Neural crest cell (in vitro differentiated cells): ENCODE results near the gene ARHGAP9. TPM values are rescaled to one million over a fixed set of nuclear protein-coding genes. Genes with fewer than 3 reads are reported as not detected.

Experiments used
- DNase-seq: peaks from one replicate; pipeline ENCODE4 v3.0.0; 2021; ENCODE audit warnings: low read depth, mixed read lengths, low spot score
- H3K27ac Mint-ChIP-seq: one replicate; pipeline ENCODE4 v1.8.0; 2021; ENCODE audit warnings: mild to moderate bottlenecking, mixed read lengths; ENCODE audit not compliant: unreplicated experiment
- H3K27me3 Mint-ChIP-seq: 2 replicates; pipeline ENCODE4 v1.8.0; 2021; ENCODE audit warnings: low read depth, mild to moderate bottlenecking, mixed read lengths
- H3K36me3 Mint-ChIP-seq: 2 replicates; pipeline ENCODE4 v1.8.0; 2021; ENCODE audit warnings: low read depth, mild to moderate bottlenecking, mixed read lengths
- H3K4me1 Mint-ChIP-seq: 2 replicates; pipeline ENCODE4 v1.8.0; 2021; ENCODE audit warnings: mixed read lengths
- H3K4me3 Mint-ChIP-seq: one replicate; pipeline ENCODE4 v1.8.0; 2021; ENCODE audit warnings: mild to moderate bottlenecking, mixed read lengths
- H3K9me3 Mint-ChIP-seq: 2 replicates; pipeline ENCODE4 v1.8.0; 2021; ENCODE audit warnings: mixed read lengths
- CTCF ChIP-seq: fragments of 200-600 bp; sonication (generic); conservative IDR thresholded peaks from 2 replicates; pipeline ENCODE4 v1.5.0; 2021; ENCODE audit warnings: antibody characterized with exemption, mild to moderate bottlenecking
- total RNA-seq: library from RNA; stranded (reverse); gene quantifications from 2 replicates; pipeline ENCODE4 v1.2.1, GENCODE V29; 2021

Gene ARHGAP9
- total RNA-seq, 1 donor from 2014 or later: 0.56 TPM

- no peaks in the 10 kb centered on the region for H3K36me3 Mint-ChIP-seq
- no peak overlapping the region for H3K27ac Mint-ChIP-seq
- H3K4me1 Mint-ChIP-seq: peaks cover 36% of the 10 kb centered on the region
- H3K27me3 Mint-ChIP-seq: peaks cover 70% of the 10 kb centered on the region
- no peak for DNase-seq
- H3K4me3 Mint-ChIP-seq: peak overlapping the region; percentile 88
- TF ChIP-seq CTCF: no peak
- no peaks in the 10 kb centered on the region for H3K9me3 Mint-ChIP-seq
Measured at GRCh38 chr12:57461917-57462250, 17.8 kb downstream of the ARHGAP9 start.

- Mint-ChIP-seq H3K27me3 (peaks cover 69% of the 10 kb centered on the region), H3K27ac (no peak overlapping the region), H3K9me3 (no peaks in the 10 kb centered on the region), H3K4me3 (peak overlapping the region; percentile 88), H3K4me1 (peaks cover 36% of the 10 kb centered on the region), H3K36me3 (no peaks in the 10 kb centered on the region)
- peak; percentile 42 for DNase-seq
- TF ChIP-seq CTCF: no peak
Measured at GRCh38 chr12:57461276-57461916, 18.3 kb downstream of the ARHGAP9 start.

GRCh38 chr12:57460841-57461275 lies 18.8 kb downstream of the ARHGAP9 start:
- Mint-ChIP-seq H3K4me1 (peaks cover 40% of the 10 kb centered on the region), H3K27ac (no peak overlapping the region), H3K36me3 (no peaks in the 10 kb centered on the region), H3K4me3 (peak overlapping the region; percentile 88), H3K9me3 (no peaks in the 10 kb centered on the region), H3K27me3 (peaks cover 70% of the 10 kb centered on the region)
- DNase-seq: peak; percentile 54
- no peak for TF ChIP-seq CTCF

GRCh38 chr12:57460468-57460784 lies 19.2 kb downstream of the ARHGAP9 start:
- no peaks in the 10 kb centered on the region for H3K36me3 Mint-ChIP-seq
- DNase-seq: no peak
- H3K27me3 Mint-ChIP-seq: peaks cover 68% of the 10 kb centered on the region
- H3K4me3 Mint-ChIP-seq: peak overlapping the region; percentile 88
- no peak for TF ChIP-seq CTCF
- H3K9me3 Mint-ChIP-seq: no peaks in the 10 kb centered on the region
- no peak overlapping the region for H3K27ac Mint-ChIP-seq
- peaks cover 41% of the 10 kb centered on the region for H3K4me1 Mint-ChIP-seq

- Mint-ChIP-seq H3K4me3 (peak within 1 kb of the TSS; percentile 95), H3K36me3 (no peaks in the 10 kb centered on the region), H3K27me3 (peaks cover 67% of the 10 kb centered on the region), H3K4me1 (peaks cover 41% of the 10 kb centered on the region), H3K27ac (peak within 1 kb of the TSS; percentile 94), H3K9me3 (no peaks in the 10 kb centered on the region)
- TF ChIP-seq CTCF: no peak
- DNase-seq: no peak
Measured at GRCh38 chr12:57459750-57460467, 19.8 kb downstream of the ARHGAP9 start, which contains the start of gene GLI1. Gene GLI1, plus strand, starts transcription at chr12:57459785. Its CDS starts 3,907 bp downstream, at chr12:57463692.
